NK-92 (cell line): ENCODE measurements around the gene SSH2.
"Not testable (repeated sequence)": the region's sequence is repeated elsewhere in the genome, so short reads cannot be mapped to it uniquely, and the experiment has no call there.

Experiments used
- DNase-seq: peaks from one replicate; lab custom pipeline; 2025; ENCODE audit not compliant: unreplicated experiment; lab: John Stamatoyannopoulos, UW

The SSH2 gene, protein sequence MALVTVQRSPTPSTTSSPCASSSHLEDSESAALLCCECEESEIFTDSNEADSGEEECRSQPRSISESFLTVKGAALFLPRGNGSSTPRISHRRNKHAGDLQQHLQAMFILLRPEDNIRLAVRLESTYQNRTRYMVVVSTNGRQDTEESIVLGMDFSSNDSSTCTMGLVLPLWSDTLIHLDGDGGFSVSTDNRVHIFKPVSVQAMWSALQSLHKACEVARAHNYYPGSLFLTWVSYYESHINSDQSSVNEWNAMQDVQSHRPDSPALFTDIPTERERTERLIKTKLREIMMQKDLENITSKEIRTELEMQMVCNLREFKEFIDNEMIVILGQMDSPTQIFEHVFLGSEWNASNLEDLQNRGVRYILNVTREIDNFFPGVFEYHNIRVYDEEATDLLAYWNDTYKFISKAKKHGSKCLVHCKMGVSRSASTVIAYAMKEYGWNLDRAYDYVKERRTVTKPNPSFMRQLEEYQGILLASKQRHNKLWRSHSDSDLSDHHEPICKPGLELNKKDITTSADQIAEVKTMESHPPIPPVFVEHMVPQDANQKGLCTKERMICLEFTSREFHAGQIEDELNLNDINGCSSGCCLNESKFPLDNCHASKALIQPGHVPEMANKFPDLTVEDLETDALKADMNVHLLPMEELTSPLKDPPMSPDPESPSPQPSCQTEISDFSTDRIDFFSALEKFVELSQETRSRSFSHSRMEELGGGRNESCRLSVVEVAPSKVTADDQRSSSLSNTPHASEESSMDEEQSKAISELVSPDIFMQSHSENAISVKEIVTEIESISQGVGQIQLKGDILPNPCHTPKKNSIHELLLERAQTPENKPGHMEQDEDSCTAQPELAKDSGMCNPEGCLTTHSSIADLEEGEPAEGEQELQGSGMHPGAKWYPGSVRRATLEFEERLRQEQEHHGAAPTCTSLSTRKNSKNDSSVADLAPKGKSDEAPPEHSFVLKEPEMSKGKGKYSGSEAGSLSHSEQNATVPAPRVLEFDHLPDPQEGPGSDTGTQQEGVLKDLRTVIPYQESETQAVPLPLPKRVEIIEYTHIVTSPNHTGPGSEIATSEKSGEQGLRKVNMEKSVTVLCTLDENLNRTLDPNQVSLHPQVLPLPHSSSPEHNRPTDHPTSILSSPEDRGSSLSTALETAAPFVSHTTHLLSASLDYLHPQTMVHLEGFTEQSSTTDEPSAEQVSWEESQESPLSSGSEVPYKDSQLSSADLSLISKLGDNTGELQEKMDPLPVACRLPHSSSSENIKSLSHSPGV (N-terminal part only)

DNA sequence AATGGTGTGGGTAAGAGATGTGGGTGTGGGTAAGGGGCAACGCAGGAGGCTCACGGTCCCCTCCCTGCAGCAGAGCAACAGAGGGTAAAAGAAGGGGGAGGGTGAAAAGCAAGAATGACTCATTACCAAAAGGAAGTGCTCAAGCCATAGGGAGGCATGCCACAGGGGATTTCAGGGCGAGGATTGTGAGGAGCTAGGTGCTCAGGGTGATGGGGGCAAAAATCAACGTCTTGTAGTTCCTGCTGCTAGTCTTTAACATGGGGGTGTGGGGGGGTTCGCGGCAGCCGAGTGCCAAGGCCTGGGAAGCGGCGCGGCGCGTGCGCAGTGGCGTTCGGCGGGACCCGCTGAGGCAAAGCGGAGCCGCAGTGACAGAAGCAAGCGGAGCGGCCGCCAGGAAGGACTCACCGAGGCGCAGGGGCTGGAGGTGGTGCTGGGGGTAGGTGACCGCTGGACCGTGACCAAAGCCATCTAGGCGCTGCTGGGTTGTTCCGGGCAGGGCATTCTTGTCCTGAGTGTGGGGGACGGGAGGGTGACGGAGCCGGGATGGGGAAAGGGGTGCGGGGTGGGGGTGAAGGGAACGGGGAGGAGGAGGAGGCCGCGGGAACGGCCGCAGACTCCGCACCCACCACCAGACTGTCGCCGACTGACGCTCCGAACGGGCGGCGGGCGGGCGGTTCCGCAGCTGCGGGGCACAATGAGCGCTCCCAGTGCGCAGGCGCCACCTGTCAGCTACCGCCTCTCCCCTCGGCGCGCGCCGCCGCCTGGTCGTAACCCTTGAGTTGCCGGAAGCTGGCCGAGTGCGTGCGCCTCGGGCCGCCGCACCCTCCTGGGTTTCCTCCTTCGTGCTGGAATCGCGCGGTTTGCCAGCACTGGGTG is at the start of gene SSH2:
Gene SSH2, minus strand, starts transcription at position 696 of the 876 bp plus-strand sequence. Its CDS starts 228 bp downstream, at position 468.
- peak; percentile 34 for DNase-seq

DNA sequence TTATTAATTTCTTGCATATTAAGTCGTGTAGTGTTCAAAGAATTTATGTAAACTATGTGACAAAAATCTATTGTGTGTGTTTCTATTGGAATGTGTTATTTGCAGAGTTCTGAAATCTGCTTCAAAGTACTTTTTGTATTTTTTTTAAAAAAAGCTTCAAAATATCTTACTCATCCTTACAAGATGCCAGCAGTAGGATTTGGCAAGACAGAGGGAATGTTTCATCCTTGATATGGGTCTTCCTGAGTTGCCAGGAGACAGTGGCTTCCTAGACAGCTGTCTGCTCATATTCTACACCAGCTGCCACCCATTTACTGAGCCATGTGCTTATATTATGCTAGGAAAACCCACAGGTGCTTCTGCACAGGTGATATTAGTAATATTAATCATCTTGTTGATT is 47.8 kb upstream of the SSH2 start:
- DNase-seq, result no peak

DNA sequence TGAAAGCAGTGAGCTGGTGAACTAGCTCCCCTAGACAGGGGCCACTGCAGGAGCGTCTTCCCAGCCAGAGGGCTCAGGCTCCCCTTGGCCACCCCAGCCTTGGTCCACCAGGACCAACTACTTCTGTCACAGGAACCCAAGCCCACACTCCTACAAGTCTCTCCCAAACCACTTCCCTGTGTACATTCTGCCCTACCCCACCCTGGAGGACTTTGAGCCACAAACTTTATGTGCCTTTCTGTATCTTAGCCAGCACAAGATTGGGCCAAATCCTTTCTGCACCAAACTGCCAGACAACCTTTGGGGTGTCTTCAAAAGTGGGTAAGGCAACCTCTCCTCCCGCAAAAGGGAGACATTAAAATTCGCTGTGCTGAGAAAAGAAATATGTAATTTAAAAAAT is 43.0 kb upstream of the SSH2 start:
- no peak for DNase-seq

DNA sequence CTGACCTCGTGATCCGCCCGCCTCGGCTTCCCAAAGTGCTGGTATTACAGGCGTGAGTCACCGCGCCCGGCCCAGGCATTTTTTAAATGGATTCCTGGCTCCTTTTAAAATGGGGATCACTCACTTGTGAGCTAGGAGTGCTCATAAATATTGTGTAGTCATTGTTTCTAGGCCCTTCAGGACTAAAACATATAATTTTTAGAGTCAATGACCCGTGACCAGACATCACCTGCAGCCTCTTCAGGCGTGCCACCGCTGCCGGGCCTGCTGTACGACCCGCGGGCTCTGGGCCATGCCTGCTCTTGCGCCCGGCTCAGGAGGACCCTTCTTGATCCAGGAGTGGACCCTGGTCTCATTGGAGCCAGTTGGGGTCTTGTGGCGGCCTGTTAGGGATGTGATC is 42.2 kb upstream of the SSH2 start:
- DNase-seq, result no peak

DNA sequence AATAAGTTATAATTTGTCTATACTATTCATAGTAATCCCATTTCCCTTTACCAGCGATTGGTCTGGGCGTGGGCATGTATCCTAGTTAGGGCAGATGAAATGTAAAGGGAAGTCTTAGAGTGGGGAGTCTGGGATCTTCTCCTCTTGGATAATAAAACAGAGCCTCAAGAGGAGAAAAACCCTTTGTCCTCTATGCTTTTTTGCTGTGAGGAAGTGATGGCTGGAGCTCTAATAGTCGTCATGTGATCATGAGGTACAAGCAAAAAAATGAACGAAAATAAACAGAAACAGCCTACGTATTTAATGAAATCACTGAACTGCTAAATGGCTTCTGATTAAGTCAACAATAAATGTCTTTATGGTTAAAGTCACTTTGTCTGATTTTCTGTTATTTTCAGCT is 38.2 kb upstream of the SSH2 start:
- DNase-seq, result no peak

DNA sequence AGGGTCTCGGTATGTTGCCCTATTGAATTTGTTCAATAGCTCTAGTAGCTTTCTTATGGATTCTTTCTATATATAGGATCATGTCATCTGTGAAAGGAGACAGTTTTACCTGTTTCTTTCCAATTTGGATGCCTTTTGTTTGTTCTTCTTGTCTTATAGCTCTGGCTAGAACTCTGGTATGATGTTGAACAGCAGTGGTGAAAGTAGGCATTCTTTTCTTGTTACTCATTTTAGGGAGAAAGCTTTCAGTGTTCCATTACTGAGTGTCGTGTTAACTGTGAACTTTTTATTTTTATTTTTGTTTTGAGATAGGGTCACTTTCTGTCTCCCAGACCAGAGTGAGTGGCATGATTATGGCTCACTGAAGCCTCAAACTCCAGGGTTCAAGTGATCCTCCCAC is 32.6 kb upstream of the SSH2 start:
- DNase-seq, result no peak

DNA sequence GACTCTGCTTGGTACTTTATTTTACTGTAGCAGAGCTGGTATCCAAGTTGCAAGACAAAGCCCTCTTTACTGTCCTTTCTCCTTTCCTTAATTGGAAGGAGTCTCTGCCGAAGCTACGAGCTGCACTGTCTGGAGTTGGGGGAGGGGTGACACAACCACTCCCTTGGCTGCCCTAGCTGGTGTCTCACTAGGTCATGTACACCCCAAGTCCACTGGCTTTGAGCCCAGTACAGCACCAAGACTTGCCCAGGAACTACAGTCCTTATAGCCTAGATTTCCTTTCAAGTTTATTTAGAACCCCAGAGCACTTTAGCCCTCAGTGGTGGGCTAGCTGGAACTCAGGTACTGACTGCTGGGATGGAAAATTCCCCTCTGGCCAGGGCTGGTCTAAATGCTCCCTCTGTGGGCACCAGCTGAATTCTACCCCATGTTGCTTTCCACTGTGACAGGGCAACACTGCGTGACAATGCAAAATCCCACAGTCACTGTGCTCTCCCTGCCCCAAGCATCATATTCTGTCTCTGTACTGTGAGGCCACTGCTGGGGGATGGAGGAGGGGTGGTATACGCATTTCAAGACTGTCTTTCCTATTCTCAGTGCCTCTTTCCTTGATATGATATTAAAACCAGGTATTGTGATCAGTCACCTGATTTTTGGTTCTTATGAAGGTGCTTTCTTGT is 29.8 kb upstream of the SSH2 start:
- no peak for DNase-seq

DNA sequence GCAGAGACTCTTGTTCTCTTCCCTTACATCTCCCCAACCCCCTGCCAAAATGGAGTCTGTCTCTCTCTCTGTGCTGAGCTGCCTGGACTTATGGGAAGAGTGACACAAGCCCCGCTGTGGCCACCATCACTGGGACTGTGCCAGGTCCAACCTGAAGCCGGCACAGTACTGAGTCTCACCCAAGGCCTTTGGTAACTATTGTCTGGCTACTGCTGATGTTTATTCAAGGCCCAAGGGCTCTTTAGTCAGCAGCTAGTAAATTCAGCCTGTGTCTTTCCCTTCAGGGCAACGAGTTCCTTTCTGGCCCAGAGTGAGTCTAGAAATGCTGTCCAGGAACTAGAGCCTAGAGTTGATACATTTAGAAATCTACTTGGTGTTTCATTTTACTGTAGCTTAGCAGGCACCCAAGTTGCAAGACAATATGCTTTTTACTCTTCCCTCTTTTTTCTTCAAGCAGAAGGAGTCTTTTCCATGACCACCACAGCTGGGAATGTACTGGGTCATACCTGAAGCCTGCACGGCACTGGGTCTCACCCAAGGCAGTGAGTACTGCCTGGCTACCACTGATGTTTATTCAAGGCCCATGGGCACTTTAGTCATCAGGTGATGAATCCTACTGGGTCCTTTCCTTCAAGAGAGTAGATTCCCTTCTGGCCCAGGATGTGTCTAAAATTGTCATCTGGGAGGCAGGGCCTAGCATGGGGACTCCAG is 29.1 kb upstream of the SSH2 start:
- DNase-seq, result no peak

DNA sequence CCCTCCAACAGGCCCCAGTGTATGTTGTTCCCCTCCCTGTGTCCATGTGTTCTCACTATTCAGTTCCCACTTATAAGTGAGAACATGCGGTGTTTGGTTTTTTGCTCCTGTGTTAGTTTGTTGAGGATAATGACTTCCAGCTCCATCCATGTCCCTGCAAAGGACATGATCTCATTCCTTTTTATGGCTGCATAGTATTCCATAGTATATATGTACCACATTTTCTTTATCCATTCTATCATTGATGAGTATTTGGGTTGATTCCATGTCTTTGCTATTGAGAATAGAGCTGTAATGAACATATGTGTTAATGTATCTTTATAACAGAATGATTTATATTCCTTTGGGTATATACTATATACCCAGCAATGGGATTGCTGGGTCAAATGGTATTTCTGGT is 27.5 kb upstream of the SSH2 start:
- DNase-seq, result not testable (repeated sequence)

DNA sequence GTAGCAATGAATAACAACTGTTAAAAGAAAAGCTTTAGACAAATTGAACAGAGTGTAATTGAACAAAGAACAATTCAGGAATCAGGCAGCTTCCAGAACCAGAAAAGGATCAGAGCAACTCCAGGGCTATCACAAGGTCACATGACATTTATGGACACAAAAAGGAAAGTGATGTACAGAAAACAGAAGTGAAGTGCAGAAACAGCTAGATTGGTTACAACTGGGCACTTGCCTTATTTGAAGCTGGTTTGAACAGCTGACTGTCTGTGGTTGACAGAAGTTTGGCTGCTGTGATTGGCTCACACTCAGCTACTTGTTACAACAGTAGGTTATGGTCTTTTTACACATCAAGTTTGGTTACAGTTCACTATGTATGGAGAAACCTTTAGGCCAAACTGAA is 26.2 kb upstream of the SSH2 start:
- no peak for DNase-seq

DNA sequence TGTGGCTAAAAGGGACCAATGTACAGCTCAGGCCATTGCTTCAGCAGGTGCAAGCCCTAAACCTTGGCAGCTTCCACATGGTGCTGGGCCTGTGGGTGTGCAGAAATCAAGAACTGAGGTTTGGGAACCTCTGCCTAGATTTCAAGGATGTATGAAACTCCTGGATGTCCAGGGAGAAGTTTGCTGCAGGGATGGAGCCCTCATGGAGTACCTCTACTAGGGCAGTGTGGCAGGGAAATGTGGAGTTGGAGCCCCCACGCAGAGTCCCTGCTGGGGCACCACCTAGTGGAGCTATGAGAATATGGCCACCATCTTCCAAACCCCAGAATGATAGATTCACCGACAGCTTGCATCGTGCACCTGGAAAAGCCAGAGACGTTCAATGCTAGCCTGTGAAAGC is 24.4 kb upstream of the SSH2 start:
- DNase-seq, result no peak

DNA sequence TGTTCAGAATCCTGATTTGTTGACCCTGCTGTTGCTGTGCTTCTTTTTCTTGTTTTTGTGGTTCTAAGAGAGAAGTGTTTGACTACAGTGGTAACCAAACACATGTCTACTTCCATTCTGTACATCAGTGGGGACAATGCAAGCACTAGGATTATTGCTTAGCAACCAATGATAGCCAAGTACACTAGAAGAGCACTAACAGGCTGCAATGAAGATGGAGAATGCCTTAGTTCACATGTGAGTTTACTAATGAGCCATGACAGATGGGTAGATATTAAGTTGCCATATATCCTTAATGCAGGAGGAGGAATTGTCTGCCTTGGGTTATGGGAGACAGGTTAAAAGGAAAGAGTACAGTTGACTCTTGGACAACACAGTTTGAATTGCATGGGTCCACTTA is 19.7 kb upstream of the SSH2 start:
- DNase-seq, result no peak

DNA sequence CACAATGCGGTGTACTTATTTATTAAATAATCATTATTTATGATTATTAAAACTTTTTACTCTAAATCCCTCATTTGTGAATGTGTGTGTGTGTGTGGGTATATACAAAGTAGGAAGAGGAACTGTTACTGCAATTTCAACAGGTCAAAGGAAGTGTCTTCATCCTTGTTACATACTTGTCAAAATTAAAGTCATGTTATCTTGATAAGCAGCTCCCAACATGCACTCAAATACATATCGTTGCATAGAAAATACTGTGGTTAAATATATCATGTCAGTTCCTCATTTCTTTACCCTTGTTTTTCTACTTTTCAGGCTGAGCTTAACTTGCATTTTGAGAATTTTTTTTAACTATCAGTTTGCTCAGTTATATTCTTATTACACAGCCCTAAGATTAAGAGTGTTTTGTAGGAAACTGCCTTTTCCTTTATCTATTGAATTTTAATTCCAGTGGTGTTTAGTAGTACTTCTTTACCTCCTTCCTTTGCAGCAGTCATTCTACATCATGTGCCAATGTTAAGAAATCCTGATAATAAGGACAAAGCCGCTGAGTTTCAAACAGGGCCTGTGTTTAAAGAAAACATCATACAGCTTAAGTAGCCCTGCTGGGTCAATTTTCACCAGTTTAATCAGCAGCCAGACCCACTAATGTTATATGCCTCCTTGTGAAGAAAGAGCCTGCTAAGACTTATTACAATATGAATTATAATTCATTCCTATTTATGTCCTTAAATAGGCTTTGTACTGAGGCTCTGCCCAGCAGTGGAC is 18.6 kb upstream of the SSH2 start:
- no peak for DNase-seq

DNA sequence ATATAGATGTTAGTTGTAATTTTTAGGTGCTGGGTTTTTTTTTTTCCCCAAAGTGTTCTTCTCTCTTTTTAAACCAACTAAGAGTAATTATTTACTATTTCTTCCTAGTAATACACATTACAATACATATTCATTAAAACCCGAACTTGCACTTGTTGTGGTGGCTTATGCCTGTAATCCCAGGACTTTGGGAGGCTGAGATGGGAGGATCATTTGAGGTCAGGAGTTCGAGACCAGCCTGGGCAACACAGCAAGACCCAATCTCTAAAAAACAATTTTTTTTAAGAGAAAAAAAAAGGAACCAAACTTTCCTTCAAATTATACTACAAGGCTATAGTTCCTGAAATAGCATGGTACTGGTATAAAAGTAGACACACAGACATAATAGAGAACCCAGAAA is 15.3 kb upstream of the SSH2 start:
- no peak for DNase-seq

DNA sequence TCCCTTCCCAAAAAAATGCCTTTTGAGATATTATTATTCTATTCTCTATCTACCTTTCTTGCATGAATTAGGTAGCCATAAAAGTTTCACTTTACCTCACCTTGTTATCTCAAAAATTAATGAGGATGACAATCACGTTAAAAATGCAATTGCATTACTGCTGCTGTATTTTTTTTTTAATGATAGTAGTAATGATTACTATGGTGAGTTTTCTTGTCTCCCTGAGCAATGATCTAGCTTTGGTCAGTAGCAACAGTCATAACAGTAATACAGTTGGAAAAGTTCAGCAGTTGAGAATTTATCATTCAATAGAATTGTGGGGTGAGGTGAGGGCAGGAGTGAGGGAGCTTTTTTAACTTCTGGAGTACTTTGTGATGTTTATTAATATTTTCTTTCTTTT is 11.3 kb upstream of the SSH2 start, which contains the start of gene EFCAB5:
Gene EFCAB5, plus strand, starts transcription at position 301 of the 400 bp plus-strand sequence. CDS start 163 bp downstream, outside the sequence.
- DNase-seq, result no peak

DNA sequence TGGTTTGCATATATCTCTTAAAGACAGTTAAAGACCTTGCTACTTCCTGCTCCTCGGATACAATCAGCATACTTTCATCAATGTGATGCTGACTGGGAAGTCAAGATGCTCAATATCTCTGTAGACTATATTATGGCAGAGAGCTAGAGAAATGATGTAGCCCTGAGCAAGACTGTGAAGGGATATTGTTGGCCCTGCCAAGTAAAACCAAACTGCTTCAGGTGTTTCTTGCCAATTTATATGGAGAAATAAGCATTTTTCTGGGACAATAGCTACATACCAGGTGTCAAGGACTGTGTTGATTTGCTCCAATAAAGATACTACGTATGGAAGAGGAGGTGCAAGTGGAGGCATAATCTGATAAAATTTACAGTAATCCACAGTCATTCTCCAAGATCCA is 6.7 kb upstream of the SSH2 start:
- DNase-seq, result no peak

DNA sequence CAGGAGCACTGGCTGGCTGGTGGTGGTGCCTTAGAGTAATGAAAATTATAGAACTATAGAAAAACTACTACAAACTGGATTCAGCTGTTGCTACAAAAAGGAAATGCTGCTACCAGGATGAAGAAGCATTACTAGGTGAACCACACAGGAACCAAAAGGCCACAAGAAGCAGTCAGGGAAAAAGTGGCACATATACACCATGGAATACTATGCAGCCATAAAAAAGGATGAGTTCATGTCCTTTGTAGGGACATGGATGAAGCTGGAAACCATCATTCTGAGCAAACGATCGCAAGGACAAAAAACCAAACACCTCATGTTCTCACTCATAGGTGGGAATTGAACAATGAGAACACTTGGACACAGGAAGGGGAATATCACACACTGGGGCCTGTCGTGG is 5.9 kb upstream of the SSH2 start:
- DNase-seq, result not testable (repeated sequence)

DNA sequence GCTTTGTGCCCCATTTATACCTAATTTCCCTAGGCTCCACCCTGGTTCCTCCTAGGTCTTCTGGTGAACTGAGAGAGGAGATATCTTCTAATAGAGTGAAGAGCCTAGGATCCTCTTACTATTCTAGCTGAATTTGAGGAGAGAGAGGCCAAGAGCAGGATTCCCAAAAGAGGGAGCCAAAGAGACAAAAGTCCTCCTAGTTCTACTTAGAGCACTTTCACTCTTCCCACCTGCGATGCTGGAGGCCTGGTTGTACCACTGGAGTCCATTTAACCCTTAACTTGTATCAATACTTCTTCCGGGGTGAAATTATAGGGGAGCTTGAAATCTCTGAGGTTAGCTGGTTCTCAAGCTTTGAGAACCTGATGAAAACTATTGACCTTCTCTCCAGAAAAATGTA is 3.4 kb upstream of the SSH2 start:
- DNase-seq, result no peak
